Measurements from ENCODE around the gene SYTL3. TPM values are rescaled to one million over a fixed set of nuclear protein-coding genes. Genes with fewer than 3 reads are reported as not detected.

Gene SYTL3
- total and polyA plus RNA-seq, 9 of the 15 experiments (the other 6 are each of a cell fraction or from before 2014, with no cell fraction given), result 0.04 to 0.46 (median 0.17) TPM; not detected in 1

GRCh38 chr6:158607411-158608170 lies 42.3 kb upstream of the SYTL3 start (continued):
- TF ChIP-seq, protein P1, sequence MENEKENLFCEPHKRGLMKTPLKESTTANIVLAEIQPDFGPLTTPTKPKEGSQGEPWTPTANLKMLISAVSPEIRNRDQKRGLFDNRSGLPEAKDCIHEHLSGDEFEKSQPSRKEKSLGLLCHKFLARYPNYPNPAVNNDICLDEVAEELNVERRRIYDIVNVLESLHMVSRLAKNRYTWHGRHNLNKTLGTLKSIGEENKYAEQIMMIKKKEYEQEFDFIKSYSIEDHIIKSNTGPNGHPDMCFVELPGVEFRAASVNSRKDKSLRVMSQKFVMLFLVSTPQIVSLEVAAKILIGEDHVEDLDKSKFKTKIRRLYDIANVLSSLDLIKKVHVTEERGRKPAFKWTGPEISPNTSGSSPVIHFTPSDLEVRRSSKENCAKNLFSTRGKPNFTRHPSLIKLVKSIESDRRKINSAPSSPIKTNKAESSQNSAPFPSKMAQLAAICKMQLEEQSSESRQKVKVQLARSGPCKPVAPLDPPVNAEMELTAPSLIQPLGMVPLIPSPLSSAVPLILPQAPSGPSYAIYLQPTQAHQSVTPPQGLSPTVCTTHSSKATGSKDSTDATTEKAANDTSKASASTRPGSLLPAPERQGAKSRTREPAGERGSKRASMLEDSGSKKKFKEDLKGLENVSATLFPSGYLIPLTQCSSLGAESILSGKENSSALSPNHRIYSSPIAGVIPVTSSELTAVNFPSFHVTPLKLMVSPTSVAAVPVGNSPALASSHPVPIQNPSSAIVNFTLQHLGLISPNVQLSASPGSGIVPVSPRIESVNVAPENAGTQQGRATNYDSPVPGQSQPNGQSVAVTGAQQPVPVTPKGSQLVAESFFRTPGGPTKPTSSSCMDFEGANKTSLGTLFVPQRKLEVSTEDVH (IDR thresholded peaks at IDR 0.05; ENCODE audit: low read depth, partially characterized antibody), result no peak

DNA sequence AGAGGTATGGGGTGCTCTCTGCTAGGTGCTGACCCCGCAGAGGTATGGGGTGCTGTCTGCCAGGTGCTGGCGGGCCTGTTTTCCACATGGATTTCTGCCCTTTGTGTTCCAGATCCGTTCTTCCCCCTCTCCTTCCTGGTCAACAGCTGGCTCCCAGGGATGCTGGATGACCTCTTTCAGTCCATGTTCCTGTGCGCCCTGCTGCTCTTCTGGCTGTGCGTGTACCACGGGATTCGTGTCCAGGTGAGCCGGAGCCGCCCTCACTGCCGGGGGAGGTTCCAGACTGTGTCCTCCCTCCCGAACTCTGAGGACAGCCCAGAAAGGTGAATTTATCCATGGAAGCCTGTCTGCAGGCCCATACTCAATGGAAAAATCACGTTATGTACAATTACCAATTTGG lies 41.6 kb upstream of the SYTL3 start:
- H3K79me2 ChIP-seq (ENCODE audit: control insufficient read depth, insufficient read depth, low read length), result 0 out of 3 replicates have a peak, but pooled peaks cover 4% of the 10 kb centered on the region
- ChIA-PET CTCF (ENCODE audit: low intra/inter-chr PET ratio) (interaction anchor here (1.2 kb wide), 1 partner anchor 387 kb away, joined by 3 read pairs; no protein-coding TSS in a partner anchor), POLR2A (interaction anchor here (0.6 kb wide), 1 partner anchor 22 kb away, joined by 3 read pairs; no protein-coding TSS in a partner anchor)
- no peak overlapping the region for H2AFZ ChIP-seq (ENCODE audit: low read depth, low read length)
- H3K36me3 ChIP-seq (ENCODE audit: control insufficient read depth, insufficient read depth, low read length), result peaks cover 96% of the 10 kb centered on the region
- peaks cover 0 to 4% of the 10 kb centered on the region in 2 experiments; a peak in 1 of 5 replicates for H3K4me1 ChIP-seq (replicated peaks in 1 of 2; ENCODE audit: control insufficient read depth in 2 of 2, insufficient read depth in 2 of 2, low read length in 2 of 2)
- no peaks in the 10 kb centered on the region for H4K20me1 ChIP-seq (replicated peaks; ENCODE audit: control insufficient read depth, insufficient read depth, low read length)
- H3K4me3 ChIP-seq, result no peak overlapping the region
- intact Hi-C loops (cut with micrococcal nuclease), result no loop called here
- no peaks in the 10 kb centered on the region for H3K9me3 ChIP-seq (replicated peaks; ENCODE audit: control insufficient read depth, insufficient read depth, low read depth, low read length)
- no TSS peak for BruUV-seq (replicated peaks)
- no peaks in the 10 kb centered on the region for H3K27me3 ChIP-seq (ENCODE audit: control insufficient read depth in 2 of 2, insufficient read depth in 2 of 2, low read length in 2 of 2)
- no peak for ATAC-seq
- 0 out of 4 replicates have a peak overlapping the region, but pooled peaks of 1 of the 2 experiments have one; percentile 6 for H3K9ac ChIP-seq (ENCODE audit: insufficient read depth in 1 of 2, low read depth in 2 of 2, low read length in 2 of 2)
- no peak overlapping the region for H3K4me2 ChIP-seq (ENCODE audit: insufficient read depth, low read length)
- no peaks in the 10 kb centered on the region for H3K9me1 ChIP-seq (ENCODE audit: control insufficient read depth, insufficient read depth, low read length)
- 93% methylated on average over 10 of the region's 12 CpGs for WGBS (ENCODE audit: insufficient coverage, low coverage, missing lambda C conversion rate)
- DNase-seq (ENCODE audit: extremely low read depth in 1 of 4, low spot score in 3 of 4), result no peak
- no peak for FAIRE-seq
- no peak overlapping the region for H3K27ac ChIP-seq (ENCODE audit: extremely low read depth, low read depth, low read length)
- in situ Hi-C loops (cut with MboI), result no loop called here
- TF ChIP-seq MTA3 (IDR thresholded peaks at IDR 0.05; ENCODE audit: borderline replicate concordance) (no peak), HDGF (IDR thresholded peaks at IDR 0.05) (no peak), ZNF212 (CRISPR knock-in tag; IDR thresholded peaks at IDR 0.05) (no peak), MYBL2 (IDR thresholded peaks at IDR 0.05; ENCODE audit: low read depth) (no peak), MYBL2 (CRISPR knock-in tag; IDR thresholded peaks at IDR 0.05; ENCODE audit: borderline replicate concordance) (no peak), EHMT2 (IDR thresholded peaks at IDR 0.05) (no peak), BRCA1 (IDR thresholded peaks at IDR 0.05) (no peak), BRCA1 (CRISPR knock-in tag; IDR thresholded peaks at IDR 0.05) (no peak), ZNF41 (CRISPR knock-in tag; conservative IDR thresholded peaks at IDR 0.05) (no peak), SRSF1 (IDR thresholded peaks at IDR 0.05; ENCODE audit: low read depth, low read length) (no peak), TSHZ1 (CRISPR knock-in tag; IDR thresholded peaks at IDR 0.05) (no peak), HCFC1 (IDR thresholded peaks at IDR 0.05; ENCODE audit: low read depth, low read length) (no peak), ZC3H11A (IDR thresholded peaks at IDR 0.05; ENCODE audit: low read depth, low read length) (no peak)
- TF ChIP-seq, protein P2, sequence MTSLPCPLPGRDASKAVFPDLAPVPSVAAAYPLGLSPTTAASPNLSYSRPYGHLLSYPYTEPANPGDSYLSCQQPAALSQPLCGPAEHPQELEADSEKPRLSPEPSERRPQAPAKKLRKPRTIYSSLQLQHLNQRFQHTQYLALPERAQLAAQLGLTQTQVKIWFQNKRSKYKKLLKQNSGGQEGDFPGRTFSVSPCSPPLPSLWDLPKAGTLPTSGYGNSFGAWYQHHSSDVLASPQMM (CRISPR knock-in tag; IDR thresholded peaks at IDR 0.05), result no peak

All from K562 (cell line).